WERI-Rb-1 (cell line): ENCODE results near the gene C4orf50.

ENCODE experiments used
- DNase-seq: peaks from one replicate; pipeline ENCODE4 v3.0.0-alpha.2; 2020
- H3K27ac ChIP-seq: fragments of 250-450 bp; sonication (Bioruptor Pico); 2 replicates; pipeline ENCODE4 v1.5.1; 2020; ENCODE audit warnings: mild to moderate bottlenecking, moderate library complexity
- H3K27me3 ChIP-seq: fragments of 250-450 bp; sonication (Bioruptor Pico); 2 replicates; pipeline ENCODE4 v1.5.1; 2021; ENCODE audit warnings: mild to moderate bottlenecking, low read depth, moderate library complexity; ENCODE audit not compliant: insufficient read depth, severe bottlenecking
- H3K36me3 ChIP-seq: fragments of 250-450 bp; sonication (Bioruptor Pico); 2 replicates; pipeline ENCODE4 v1.5.1; 2020; ENCODE audit warnings: mild to moderate bottlenecking, moderate library complexity
- H3K4me3 ChIP-seq: 2 replicates; pipeline ENCODE4 v1.5.1; 2011; ENCODE audit warnings: low read depth, mild to moderate bottlenecking, control low read depth, low read length
- H3K9me3 ChIP-seq: fragments of 250-450 bp; sonication (Bioruptor Pico); 2 replicates; pipeline ENCODE4 v1.5.1; 2021; ENCODE audit warnings: mild to moderate bottlenecking, moderate library complexity; ENCODE audit not compliant: severe bottlenecking
- TF ChIP-seq, protein P1 (sequence below): IDR thresholded peaks from 2 replicates; pipeline ENCODE4 v1.5.1; 2011; ENCODE audit warnings: low read depth, mild to moderate bottlenecking, control low read depth, inconsistent platforms, low read length

Gene C4orf50

GRCh38 chr4:6011686-6012085 lies 6.5 kb downstream of the C4orf50 start:
- Histone ChIP-seq H3K4me3 (no peak overlapping the region), H3K27me3 (no peaks in the 10 kb centered on the region), H3K27ac (no peak overlapping the region), H3K9me3 (no peaks in the 10 kb centered on the region), H3K36me3 (no peaks in the 10 kb centered on the region)
- DNase-seq, result no peak
- TF ChIP-seq, protein P1, sequence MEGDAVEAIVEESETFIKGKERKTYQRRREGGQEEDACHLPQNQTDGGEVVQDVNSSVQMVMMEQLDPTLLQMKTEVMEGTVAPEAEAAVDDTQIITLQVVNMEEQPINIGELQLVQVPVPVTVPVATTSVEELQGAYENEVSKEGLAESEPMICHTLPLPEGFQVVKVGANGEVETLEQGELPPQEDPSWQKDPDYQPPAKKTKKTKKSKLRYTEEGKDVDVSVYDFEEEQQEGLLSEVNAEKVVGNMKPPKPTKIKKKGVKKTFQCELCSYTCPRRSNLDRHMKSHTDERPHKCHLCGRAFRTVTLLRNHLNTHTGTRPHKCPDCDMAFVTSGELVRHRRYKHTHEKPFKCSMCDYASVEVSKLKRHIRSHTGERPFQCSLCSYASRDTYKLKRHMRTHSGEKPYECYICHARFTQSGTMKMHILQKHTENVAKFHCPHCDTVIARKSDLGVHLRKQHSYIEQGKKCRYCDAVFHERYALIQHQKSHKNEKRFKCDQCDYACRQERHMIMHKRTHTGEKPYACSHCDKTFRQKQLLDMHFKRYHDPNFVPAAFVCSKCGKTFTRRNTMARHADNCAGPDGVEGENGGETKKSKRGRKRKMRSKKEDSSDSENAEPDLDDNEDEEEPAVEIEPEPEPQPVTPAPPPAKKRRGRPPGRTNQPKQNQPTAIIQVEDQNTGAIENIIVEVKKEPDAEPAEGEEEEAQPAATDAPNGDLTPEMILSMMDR, result no peak

- TF ChIP-seq, protein P1, result no peak
- no peak overlapping the region for H3K27ac ChIP-seq
- no peak for DNase-seq
Observed at GRCh38 chr4:6011271-6011671, 7.0 kb downstream of the C4orf50 start.

DNA sequence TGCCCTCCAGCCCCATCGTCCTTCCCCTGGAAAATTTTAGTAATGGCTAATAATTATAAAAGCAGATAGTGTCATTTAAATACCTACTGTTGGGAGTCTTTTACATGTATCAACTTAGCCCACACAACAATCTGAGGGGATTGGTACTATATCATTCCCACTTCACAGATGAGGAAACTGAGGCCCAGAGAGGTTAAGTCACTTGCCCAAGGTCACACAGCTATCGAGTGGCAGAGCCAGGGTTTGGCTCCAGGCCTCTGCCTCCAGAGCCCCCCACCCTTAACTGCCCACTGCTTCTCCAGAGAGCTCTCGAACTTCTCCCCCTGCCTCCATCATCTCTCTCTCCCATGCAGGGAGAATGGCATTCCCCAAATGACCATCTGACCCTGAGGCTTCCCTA lies 7.4 kb downstream of the C4orf50 start:
- no peaks in the 10 kb centered on the region for H3K36me3 ChIP-seq
- H3K27ac ChIP-seq, result no peak overlapping the region
- H3K4me3 ChIP-seq, result no peak overlapping the region
- no peak for DNase-seq
- no peaks in the 10 kb centered on the region for H3K9me3 ChIP-seq
- no peaks in the 10 kb centered on the region for H3K27me3 ChIP-seq
- TF ChIP-seq, protein P1, result no peak

More at GRCh38 chr4:6011271-6011671, 7.0 kb downstream of the C4orf50 start:
- Histone ChIP-seq H3K4me3 (no peak overlapping the region), H3K36me3 (no peaks in the 10 kb centered on the region), H3K9me3 (no peaks in the 10 kb centered on the region), H3K27me3 (no peaks in the 10 kb centered on the region)

DNA sequence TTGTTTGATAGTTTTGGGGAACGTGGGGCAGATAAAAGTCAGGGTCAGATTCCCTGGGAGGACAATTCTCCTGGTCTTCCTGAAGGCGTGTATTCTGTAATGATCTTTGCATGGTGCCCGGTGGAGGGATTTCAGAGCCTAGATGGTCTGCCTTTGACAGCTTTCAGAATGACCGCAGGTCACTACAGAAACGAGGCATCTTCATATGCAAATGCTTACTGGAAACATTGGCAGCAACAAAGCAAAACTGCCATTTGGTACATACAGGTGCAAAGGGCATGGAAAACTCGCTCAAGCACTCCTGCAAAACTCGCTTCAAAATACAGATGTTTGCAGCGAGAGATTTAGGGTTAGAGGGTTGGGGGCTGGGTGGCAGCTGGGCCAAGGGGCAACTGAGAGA lies 8.8 kb downstream of the C4orf50 start:
- Histone ChIP-seq H3K27me3 (no peaks in the 10 kb centered on the region), H3K36me3 (no peaks in the 10 kb centered on the region)

DNA sequence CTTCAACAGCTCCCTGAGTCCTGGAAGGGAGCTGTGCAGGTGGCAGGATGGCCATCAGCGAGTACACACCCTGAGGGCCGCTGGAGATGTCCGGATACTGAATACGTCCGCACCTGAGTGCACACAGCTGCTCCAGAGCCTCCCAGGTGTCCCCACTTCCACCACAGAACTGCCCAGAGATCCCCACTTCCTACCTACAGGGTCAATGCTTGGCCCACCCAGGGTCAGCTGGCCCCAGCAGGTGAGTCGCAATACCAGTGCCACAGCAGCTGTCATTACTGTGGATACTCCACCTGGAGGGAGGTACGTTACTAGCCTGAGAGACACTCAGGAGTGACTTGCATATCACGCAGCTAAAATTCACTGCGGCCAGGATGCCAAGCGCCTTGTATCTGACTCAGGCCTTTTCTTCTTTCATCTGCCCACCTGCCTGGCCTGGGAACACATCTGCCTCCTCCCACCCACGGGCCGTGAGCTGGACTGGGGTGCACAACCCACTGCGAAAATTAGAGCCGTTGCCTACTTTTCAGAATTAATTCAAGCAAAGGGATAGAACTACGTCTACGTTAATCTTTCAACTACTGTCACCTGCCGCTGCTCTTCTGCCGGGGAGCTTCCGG lies 9.4 kb downstream of the C4orf50 start:
- no peaks in the 10 kb centered on the region for H3K36me3 ChIP-seq
- no peak overlapping the region for H3K4me3 ChIP-seq
- DNase-seq, result no peak

More for the DNA sequence above, 8.8 kb downstream of the C4orf50 start:
- TF ChIP-seq, protein P1, result no peak
- DNase-seq, result no peak
- Histone ChIP-seq H3K9me3 (no peaks in the 10 kb centered on the region), H3K4me3 (no peak overlapping the region), H3K27ac (no peak overlapping the region)

More for the DNA sequence above, 9.4 kb downstream of the C4orf50 start:
- no peak overlapping the region for H3K27ac ChIP-seq
- TF ChIP-seq, protein P1, result no peak
- H3K27me3 ChIP-seq, result no peaks in the 10 kb centered on the region
- no peaks in the 10 kb centered on the region for H3K9me3 ChIP-seq
